Measurements from ENCODE around the gene IFT74.

- TF ChIP-seq EZH2 (IDR thresholded peaks at IDR 0.05), result no peak
- TF ChIP-seq POLR2AphosphoS5 (IDR thresholded peaks at IDR 0.05; ENCODE audit: borderline replicate concordance, low read depth, low read length), result no peak
- no peak for TF ChIP-seq FOXP2 (optimal IDR thresholded peaks at IDR 0.05; ENCODE audit: control extremely low read depth, extremely low read length, insufficient read depth)
These were observed 122.5 kb downstream of the IFT74 start for GRCh38 chr9:27078685-27079084.
